Measurements from ENCODE around the gene MAST2. TPM values are rescaled to one million over a fixed set of nuclear protein-coding genes. Genes with fewer than 3 reads are reported as not detected.

MAST2 gene
- total and polyA plus RNA-seq, 9 of the 15 experiments (the other 6 are each of a cell fraction or from before 2014, with no cell fraction given): 0.73 to 32.0 (median 17.8) TPM

DNA sequence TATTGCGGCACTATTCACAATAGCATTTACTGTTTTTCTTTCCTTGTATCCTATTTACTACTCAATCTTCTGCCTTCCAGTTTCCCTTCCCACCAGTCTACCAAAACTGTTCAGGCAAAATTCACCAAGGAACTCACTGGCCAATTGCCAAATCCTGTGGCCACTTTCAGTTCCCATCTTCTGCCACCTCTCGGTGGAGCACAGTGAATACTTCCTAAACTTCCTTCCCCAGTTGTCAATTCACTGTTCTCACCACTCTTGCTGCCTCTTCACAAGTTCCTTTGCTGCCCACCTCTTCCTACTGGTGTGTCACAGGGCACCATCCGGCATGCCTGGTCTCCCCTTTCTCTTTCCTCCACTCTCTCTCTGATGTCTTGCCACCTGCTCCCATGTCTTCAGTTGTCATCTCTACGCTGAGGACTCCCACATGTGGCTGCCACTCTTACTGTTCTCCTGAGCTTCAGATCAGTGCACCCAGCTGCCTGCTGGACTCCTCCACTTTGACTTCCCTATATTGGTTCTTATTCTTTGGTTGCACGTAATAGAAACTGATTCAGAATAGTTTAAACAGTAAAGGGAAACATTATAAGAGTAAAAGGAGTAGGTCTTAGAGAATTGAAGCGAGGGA lies 214.6 kb downstream of the MAST2 start:
- no peaks in the 10 kb centered on the region for H3K27me3 ChIP-seq (ENCODE audit: control insufficient read depth in 2 of 2, insufficient read depth in 2 of 2, low read length in 2 of 2)
- H3K79me2 ChIP-seq (ENCODE audit: control insufficient read depth, insufficient read depth, low read length): no peaks in the 10 kb centered on the region
- peak in 1 of 4 experiments; percentile 30 for DNase-seq (ENCODE audit: extremely low read depth in 1 of 4, low spot score in 3 of 4)
- H3K4me1 ChIP-seq (replicated peaks in 1 of 2; ENCODE audit: control insufficient read depth in 2 of 2, insufficient read depth in 2 of 2, low read length in 2 of 2): no peaks in the 10 kb centered on the region
- ChIA-PET POLR2A (interaction anchor here (0.5 to 1.5 kb wide), 3 partner anchors 11 to 181 kb away, joined by 3 read pairs; no protein-coding TSS in a partner anchor), CTCF (ENCODE audit: low intra/inter-chr PET ratio) (no interaction called here)
- no peak for FAIRE-seq
- H2AFZ ChIP-seq (ENCODE audit: low read depth, low read length): no peak overlapping the region
- in situ Hi-C loops (cut with MboI): no loop called here
- no peak overlapping the region for H3K9ac ChIP-seq (ENCODE audit: insufficient read depth in 1 of 2, low read depth in 2 of 2, low read length in 2 of 2)
- ATAC-seq: peak; percentile 53; the same call in 2 of the 3 replicates
- H4K20me1 ChIP-seq (replicated peaks; ENCODE audit: control insufficient read depth, insufficient read depth, low read length): no peaks in the 10 kb centered on the region
- H3K9me1 ChIP-seq (ENCODE audit: control insufficient read depth, insufficient read depth, low read length): no peaks in the 10 kb centered on the region
- TF ChIP-seq NFIC (IDR thresholded peaks at IDR 0.05) (peak; percentile 97), MEIS2 (IDR thresholded peaks at IDR 0.05; ENCODE audit: partially characterized antibody) (peak; percentile 14), ZC3H8 (IDR thresholded peaks at IDR 0.05) (no peak), RAD21 (CRISPR knock-in tag; conservative IDR thresholded peaks at IDR 0.05 in 1 of 2, IDR thresholded peaks at IDR 0.05 in 1 of 2) (peak in 1 of 2 experiments; percentile 40; a peak in 2 of 4 replicates), ZNF445 (CRISPR knock-in tag; IDR thresholded peaks at IDR 0.05; ENCODE audit: low read depth) (no peak)
- TF ChIP-seq, protein P1, sequence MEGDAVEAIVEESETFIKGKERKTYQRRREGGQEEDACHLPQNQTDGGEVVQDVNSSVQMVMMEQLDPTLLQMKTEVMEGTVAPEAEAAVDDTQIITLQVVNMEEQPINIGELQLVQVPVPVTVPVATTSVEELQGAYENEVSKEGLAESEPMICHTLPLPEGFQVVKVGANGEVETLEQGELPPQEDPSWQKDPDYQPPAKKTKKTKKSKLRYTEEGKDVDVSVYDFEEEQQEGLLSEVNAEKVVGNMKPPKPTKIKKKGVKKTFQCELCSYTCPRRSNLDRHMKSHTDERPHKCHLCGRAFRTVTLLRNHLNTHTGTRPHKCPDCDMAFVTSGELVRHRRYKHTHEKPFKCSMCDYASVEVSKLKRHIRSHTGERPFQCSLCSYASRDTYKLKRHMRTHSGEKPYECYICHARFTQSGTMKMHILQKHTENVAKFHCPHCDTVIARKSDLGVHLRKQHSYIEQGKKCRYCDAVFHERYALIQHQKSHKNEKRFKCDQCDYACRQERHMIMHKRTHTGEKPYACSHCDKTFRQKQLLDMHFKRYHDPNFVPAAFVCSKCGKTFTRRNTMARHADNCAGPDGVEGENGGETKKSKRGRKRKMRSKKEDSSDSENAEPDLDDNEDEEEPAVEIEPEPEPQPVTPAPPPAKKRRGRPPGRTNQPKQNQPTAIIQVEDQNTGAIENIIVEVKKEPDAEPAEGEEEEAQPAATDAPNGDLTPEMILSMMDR (IDR thresholded peaks at IDR 0.05 in 2 of 3, conservative IDR thresholded peaks at IDR 0.05 in 1 of 3; ENCODE audit: insufficient read depth in 2 of 3, low read depth in 1 of 3, low read length in 3 of 3): 0 out of 6 replicates have a peak, but pooled peaks of 2 of the 3 experiments have one; percentile 4 to 16
- intact Hi-C loops (cut with micrococcal nuclease): no loop called here
- WGBS (ENCODE audit: insufficient coverage, low coverage, missing lambda C conversion rate): 82% methylated on average over 6 of the region's 6 CpGs
- no peaks in the 10 kb centered on the region for H3K9me3 ChIP-seq (replicated peaks; ENCODE audit: control insufficient read depth, insufficient read depth, low read depth, low read length)
- H3K4me2 ChIP-seq (ENCODE audit: insufficient read depth, low read length): no peak overlapping the region
- H3K27ac ChIP-seq (ENCODE audit: extremely low read depth, low read depth, low read length): no peak overlapping the region
- peaks cover 17% of the 10 kb centered on the region; the same call in 2 of the 3 replicates for H3K36me3 ChIP-seq (ENCODE audit: control insufficient read depth, insufficient read depth, low read length)
- BruUV-seq (replicated peaks): no TSS peak
- no peak overlapping the region for H3K4me3 ChIP-seq
